ENCODE results near the gene BTBD9.

GRCh38 chr6:38586992-38587391 lies 52.7 kb downstream of the BTBD9 start:
- TF ChIP-seq CTCF (IDR thresholded peaks at IDR 0.05), result no peak
- no peak for TF ChIP-seq POLR2A (IDR thresholded peaks at IDR 0.05)
